HG02981 (cell line): ENCODE measurements around the gene CNTFR.

Experiments used
- ATAC-seq: cut with Tn5 transposase; IDR thresholded peaks from one replicate; pipeline ENCODE4 v1.9.1; 2021; ENCODE audit warnings: mild to moderate bottlenecking, moderate library complexity; ENCODE audit not compliant: unreplicated experiment

Gene CNTFR

DNA sequence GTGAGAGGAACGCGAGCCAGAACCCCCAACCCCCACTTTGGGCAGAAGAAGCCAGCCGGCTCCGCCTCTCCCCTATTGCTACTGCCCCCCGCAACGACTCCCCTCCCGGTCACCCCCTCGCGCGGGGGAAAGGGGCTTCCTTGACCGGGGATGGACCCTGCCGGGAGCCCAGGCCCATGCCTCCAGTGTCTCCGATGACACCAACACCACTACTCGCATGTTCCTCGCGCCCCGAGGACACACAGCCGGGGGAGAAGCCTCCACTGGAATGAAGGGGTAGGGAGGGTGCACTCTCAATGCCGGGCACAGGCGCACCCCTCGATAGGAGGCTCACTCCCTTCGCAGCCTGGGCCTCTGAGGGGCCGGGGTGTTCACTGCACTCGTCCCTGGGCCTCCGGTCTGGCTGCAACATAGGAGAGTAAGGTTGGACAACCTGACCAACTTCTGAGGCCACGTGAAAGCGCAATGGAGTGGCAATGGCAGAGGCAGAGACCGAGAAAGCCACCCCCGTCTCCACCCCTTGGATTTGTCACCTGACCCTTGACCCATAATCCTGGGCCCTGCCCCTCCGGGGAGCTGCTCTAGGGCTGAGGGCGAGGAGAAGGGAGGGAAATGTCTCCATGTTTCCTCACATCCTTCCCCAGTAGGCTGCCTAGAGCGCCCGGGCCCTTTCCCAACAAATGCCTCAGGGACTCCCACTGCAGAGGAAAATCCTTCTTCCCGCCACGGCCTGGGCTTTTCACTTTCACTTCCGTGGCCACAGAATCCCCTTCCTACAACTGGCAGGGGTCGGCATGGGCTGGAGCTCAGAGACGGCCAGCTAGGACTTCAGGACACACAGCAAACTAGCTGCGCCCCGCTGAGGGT, 1.1 kb upstream of the CNTFR start:
- ATAC-seq = no peak

DNA sequence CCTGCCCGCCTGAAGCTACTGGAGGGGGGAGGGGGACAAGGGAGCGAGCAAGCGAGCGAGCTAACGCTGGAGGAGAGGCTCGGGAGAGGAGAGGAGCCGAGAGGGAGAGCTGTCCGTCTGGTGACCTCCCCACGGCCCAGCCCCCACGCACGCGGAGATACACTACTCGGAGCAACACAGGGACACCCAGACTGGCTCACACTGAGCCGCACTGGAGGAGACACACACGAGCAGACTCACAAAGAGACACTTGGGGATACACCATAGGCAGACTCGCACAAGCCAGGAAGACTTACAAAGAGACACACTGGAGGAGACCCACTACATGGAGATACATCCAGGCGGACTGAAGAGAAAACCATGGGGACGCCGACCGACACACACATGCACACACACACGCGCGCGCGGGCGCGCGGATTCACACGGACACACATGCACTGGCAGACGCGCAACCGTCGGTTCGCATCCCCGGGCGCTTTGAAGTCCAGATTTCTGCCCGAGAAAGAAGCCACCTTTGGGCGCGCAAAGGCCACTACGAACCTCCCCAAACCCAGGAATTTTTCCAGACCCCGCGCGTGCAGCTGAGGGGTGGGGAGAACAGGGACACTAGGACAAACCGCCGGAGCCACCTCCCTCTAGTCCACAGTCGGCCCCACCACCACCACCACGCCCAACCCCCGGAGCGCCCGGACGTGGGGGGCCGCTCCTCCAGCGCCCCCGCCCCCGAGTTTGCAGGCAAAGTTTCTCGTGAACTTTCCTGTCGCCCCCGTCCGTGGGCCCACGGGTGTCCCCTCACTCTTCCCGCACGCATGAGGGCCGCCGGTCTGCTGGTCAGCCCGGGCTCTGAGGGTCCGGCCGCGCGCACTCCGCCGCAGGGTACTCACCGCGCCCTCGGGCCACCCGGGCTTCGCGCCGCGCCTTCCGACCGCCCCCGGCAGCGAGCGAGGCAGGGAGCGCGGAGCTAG, 571 bp downstream of the CNTFR start:
- ATAC-seq = no peak

DNA sequence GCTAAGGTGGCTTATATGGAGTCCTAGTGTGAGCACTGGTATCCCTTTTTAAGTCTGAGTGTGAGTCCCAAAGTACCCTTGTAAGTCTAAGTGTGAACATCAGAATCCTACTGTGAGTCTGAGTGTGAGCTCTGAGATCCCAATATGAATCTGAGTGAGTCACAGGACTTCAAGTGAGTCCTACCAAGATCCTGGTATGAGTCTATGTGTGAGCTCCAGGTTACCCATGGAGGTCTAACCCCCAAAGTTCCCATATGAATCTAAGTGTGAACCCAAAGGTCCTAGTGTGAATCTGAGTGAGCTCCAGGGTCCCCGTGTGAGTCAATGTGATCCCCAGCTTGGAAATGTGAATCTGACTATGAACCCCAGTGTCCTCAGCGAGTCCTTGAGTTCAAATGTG, 2.3 kb downstream of the CNTFR start:
- no peak for ATAC-seq

DNA sequence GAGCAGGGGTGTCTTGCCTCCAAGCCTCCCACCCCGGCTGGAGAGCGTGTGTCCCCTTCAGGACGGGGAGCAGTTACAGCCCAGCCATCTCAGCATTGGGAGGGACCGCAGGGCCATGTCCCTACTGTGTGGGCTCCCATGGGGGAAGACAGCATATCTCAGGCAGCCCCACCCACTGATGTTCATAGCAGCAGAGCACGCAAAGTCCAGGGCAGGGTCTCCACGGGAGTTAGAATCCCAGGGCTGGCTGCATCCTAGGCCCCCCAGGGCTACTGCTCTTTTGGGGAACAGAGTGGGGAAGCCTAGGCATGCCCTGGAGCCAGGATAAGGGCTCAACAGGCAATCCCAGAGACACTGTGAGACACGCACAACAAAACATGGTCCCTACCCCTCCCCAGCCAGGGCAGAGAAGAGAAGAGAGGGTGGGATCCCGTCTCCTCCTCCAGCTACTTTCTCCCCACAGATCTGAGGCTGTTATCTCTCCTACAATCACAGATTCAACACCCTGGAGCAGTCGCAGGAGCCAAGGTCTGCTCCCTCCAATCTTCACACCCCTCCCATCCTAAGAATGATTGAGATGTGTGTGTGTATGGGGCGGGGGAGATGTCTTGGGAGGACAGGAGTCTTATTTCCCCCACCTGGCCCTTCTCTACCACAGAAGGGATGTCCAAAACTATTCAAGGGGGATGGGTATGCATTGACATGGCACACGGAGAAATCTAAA, 3.4 kb downstream of the CNTFR start:
- ATAC-seq = no peak

DNA sequence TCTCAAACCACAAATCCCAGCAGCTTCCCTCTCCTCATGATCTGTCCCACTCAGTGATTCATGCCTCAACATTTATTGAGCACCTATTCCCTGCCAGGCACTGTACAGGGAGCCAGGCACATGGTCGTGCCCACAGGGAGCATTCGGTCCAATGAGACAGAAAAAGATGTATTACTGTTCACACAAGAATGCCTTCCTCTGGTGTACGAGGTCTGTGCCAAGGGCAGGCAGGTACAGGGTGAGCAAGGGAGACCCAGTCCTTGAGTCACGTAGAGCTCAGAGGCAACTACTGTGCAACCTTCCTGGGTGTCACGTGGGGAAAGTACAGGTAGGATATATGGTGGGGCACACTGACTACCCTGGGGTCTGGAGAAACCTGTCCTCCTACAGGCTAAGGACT, 4.6 kb downstream of the CNTFR start:
- no peak for ATAC-seq

DNA sequence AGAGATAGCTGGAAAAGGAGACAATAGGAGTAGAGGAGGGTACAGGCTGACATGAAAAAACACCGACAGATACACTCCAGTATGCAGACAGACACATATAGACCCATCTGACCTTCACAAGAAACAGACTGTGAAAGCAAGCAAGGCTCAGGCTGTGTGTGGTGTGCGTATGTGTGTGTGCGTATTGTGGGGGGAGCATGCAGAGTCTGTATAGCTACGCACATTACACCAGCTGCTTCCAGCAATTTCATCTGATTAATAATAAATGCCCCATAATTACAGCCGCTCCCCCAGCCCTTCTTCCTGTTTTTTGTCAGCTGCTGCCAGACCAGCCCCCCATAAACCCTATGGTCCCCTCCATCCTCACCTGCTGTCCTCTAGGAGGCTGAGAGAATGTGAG, 6.7 kb downstream of the CNTFR start:
- no peak for ATAC-seq

DNA sequence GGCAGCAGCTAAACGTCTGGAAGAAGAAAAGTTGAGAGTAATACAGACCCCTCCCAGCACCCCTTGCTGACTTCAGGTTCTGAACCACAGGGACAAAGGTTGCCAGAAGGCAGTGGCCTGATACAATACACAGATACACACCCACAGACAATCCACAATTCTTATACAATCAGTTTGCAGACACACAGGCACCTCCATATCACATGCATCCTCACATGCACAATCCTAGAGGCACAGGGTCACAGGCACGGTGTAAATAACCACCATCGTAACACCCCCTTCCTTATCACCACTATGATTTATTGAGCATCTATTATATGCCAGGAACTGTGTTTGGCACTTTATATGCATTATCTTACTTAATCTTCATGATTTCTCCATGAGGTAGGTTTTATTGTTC, 8.2 kb downstream of the CNTFR start:
- ATAC-seq = no peak

DNA sequence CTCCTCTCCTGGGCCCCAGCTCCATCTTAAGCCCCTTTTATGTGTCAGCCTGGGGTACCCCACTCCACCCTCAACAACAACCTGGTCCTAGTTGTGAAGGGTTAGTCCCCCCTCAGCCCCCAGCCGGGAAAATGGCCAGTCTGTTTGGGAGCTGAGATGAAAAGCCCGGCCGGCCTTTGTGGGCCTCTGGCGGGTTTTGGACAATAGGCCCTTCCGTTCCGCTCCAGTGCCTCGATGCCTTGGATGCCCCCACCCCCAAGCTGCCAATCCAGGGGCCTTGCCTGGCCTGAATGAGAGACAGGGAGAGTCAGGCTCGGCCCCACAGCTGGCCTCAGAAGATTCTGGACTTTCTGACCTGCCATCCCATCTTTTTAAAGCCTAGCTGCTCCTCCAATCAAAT, 9.2 kb downstream of the CNTFR start:
- ATAC-seq = no peak

DNA sequence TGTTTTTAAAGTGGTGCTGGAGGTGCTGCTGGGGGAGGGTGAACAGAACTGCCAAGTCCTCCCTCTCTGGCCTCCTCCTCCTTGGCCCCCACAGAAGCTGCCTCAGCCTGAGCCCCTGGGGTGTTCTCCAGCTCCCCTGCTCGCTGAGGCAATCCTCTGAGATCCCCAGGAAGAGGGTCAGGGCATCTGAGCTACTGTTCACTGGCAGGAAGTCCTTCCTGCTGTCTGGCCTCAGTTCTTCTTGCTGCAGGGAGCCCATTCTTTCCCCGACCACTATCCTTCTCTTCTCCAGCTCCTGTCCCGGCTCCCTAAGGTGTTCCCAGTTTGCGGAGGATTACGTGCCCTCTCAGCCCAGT, 9.7 kb downstream of the CNTFR start:
- no peak for ATAC-seq

DNA sequence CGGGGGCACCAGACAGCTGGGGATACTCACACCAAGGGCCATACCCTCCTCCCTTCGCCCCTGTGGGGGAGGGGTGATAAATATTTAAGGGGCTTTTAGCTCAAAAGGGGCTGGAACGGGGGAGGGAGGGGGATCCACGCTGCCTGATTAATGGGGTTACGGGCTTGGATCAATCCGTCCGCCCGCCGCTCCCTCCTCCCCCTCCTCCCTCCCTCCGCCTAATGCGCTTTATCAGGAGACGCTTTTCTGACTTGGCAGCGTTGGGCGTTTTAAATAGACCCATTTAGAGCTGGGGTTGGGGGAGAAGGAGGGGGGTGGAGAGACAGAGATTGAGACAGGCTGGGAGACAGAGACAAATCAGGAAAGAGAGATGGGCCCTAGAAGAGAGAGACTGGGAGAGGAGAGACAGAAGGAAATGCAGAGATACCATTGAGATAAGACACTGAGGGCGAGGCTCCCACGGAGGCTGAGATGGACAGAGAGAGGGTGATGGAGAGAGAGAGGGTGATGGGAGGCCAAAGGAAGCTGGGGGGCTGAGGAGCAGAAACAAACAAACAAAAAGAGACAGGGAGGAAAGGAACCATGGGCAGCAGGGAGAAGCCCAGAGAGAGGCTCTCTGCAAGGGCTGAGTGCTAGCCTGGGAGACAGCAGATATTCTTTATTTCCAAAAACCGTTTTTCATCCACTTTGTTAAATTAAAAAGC, 10.3 kb downstream of the CNTFR start:
- ATAC-seq = no peak

DNA sequence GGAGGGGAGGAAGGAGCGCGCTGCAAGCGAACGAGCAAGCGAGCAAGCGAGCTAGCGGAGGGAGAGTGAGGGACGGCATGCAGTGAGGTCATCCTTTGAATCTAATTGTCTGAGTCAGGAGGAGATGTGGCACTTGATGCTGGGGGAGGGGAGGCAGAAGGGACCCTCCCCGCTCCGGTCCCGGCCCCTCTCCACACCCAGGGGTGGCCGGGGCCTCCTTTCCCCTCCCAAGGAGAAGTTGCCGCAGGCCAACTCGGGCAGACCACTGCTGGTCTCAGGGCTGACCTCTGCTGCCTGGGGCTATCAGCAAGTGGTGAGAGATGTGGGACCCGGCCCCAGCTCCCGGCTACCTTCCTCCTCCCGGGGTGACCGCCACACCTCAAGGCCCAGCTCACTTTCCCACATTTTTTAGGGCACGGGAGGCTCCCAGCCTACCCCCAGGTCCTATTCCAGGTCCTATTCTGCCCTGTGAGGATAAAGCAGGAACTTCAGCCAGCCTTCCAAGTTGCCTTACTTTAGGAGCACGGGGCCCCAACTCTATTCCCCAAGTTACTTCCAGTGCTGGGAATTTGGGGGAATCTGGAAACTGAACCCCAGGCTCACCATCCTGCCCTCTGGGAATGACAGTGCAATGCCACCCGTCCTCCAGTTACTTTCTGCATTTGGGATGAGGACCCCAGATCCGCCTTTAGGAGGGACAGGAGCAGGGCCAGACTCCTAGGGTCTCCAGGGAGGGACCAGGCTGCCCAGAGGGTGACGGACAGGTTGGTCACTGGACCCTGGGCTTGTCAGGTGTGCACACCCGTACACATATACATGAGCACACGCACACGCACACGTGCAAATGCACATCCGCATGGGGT, 11.1 kb downstream of the CNTFR start:
- ATAC-seq = no peak

DNA sequence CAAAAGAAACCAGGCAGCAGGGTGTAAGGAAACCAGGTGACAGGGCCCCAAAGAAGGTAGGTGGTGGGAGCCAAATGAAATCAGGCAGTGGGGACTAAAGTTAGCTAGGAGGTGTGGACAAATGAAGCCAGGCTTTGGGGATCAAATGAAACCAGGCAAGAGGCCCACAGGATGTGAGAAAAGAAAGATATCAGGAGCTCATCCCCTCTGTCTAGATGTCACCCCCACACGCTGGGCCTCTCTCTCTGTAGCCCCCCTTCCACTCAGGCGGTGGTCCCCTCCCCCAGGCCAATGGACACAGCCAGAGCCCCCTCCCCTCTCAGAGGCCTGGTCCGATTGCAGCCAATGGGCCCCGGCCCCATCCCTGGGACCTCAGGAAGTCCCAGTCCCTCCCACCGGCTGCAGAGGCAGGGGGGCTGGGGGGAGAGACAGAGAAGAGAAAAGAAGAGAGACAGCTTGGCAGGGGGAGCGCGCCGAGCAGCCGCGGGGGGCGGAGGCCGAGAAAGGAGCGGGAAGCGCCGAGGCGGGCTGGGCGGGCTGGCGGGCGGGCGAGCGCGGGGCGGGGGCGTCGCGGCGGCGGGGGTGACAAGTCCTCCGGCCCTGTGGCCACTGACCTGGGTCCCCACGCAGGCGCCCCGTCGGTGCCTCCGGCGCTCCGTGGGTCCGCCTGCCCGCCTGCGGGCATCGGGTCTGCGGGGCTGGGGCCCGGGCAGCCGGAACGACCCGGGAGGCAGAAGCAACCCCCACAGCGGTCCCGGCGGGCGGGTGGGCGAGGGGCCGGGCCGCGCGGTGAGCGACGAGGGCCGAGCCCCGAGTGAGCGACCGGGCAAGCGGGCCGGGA, 11.9 kb downstream of the CNTFR start:
- ATAC-seq = no peak

DNA sequence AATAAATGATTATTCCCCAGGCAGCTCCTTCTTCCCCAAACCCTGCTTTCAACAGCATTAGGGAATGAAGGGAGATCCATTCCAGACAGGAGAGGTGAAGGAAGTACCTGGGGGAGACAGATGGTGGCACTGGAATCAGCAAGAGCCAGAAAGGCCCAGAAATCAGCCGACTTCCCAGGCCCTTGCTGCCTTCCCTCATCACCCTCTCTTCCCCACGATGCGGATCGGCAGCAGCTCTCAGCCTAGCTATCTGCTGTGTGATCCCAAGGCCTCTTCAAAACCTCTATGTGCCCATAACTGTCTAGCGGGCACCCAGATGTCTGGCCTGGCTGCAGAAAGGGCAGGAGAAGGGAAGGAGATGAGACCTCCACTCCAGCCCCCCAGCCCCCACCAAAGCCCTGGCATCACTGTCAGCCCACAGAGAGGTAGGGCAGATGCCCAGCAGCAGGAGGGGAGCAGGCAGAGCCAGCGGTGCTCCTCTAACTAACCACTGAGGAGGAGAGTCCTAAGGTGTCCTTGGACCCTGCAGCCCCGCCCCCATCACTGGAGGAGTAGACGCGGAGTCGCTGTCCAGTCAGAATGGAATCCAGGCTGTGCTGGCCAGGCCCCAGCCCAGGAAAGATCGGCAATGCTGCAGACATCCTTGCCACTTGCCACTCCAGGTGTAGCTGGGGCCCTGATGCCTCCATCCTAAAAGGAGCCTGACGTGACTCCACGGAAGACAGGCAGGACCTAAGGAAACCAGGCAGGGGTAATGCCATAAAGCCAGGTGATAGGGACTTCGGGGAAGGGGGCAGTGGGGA, 12.7 kb downstream of the CNTFR start:
- no peak for ATAC-seq

DNA sequence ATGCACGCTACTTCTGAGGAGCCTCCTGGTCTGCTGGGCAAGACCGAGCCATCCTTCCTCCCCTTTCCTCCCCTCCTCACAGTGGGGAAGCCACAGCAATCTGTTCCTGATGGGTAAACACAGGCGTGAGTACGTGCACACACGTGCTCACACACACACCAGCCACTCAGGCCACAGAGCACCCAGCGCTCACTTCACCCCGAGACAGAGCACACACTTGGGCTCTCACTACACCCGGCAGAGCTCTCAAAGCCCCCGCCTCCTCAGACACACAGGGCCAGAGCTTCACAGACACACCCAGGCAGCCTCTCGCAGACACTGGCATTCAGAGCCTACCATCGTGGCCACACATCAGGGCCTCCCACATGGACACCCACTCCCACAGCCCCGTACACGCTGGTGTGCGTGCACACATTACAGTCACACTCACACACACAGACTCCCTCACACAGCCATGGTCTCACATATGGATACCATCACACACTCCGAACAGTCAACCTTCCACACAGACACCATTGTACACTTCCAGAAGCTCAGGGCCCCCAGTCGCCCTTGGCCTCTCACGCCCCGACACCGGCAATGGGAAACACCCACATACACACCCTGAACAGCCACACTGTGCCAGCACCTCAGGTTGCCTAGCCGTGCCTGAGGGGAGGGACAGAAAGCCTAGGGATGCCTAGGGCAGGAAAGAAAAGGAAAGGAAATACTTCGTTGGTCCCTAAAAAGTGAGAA, 13.5 kb downstream of the CNTFR start:
- ATAC-seq = no peak

DNA sequence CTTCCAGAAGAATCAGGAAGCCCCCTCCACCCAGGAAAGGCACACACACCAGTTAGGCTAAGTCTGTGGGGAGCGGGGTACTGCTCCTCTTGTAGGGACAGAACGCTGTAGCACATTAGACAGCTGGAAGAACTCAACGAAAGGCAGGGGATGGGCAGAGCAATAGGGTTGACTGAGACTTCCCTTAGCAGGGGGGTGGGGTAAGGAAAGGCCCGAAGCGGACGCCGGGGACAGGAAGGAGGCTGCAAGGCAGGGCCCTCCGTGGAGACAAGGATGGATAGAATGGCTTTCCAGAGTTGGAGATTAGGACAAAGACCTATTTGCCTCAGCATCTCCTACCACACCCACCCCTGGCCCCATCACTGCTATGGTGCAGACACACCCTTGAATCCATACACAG, 14.3 kb downstream of the CNTFR start:
- no peak for ATAC-seq

DNA sequence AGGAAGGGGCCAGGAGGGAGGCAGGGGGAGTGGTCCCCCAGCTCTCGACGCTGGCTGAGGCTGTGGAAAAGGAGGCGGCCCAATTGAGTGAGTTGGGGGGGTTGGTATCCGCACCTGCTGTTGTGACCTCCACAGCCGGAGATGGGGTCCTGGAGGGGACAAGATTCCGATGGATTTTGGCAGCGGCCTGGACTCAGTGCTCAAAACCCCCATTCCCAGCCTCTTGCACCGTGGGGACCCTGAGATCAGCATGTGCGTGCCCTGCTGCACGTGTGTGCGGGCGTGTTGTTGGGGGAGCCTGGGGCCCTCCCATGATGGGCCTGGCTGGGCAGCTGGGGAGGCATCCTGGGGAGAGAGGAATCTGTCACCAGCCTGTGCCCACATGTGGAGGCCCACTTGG, 15.0 kb downstream of the CNTFR start:
- ATAC-seq = no peak

DNA sequence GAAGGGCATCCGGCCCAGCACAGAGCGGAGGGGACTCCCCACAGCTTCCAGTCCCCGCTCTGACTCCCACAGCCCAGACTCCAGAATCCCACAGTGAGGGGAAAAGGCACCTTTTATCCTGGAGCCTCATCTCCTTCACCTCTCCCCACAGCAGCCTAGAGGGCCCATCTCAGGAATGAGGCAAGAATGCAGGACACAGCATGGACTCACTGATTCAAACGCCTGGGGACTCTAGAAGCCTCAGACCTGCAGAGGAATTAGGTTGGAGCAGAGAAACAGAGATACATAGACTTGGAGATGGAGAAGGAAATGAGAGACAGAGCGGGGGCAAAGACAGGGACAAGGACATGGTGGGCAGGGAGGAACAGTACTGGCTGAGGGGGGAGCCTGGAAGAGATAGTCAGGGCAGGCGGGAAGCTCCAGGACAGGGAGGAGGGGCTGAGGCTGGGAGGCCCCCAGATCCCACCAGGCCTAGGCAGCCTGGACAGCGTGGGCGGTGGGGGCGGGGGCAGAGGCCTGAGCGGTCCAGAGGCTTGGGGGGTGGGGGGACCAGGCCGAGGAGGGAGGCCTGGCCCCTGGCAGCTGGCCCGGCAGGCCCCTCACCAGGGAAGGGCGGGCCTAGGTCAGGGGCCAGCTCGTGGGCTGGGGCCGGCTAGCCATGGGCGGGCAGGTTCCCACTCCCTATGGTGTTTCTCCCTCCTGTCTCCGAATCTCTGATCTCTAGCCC, 15.8 kb downstream of the CNTFR start:
- ATAC-seq = no peak
